Esophagus squamous epithelium (tissue), 4 donors: ENCODE data around the gene ARSA.

Experiments used
- CTCF ChIP-seq, 6 experiments: fragments of 450-650 bp in 4 of 6; fragments of 200-600 bp in 2 of 6; sonication (generic) in 2 of 6; IDR thresholded peaks; one replicate each; pipeline ENCODE4 v1.5.1; 2016 to 2019; ENCODE audit warnings: antibody characterized with exemption in 6 of 6, mild to moderate bottlenecking in 4 of 6, moderate library complexity in 4 of 6
- POLR2A ChIP-seq, 4 donors: fragments of 450-650 bp; IDR thresholded peaks; one replicate each; pipeline ENCODE4 v1.6.1; 2017; ENCODE audit warnings: antibody characterized with exemption in 4 of 4, mild to moderate bottlenecking in 4 of 4, moderate library complexity in 3 of 4

GRCh38 chr22:50577987-50578775 is 49.8 kb downstream of the ARSA start, which contains the start of gene CPT1B:
- TF ChIP-seq CTCF (IDR thresholded peaks at IDR 0.05) (no peak), POLR2A (IDR thresholded peaks at IDR 0.05) (no peak)
